K562 (cell line): ENCODE data around the gene ANKS1A. TPM values are rescaled to one million over a fixed set of nuclear protein-coding genes. Genes with fewer than 3 reads are reported as not detected.

Experiments
- ATAC-seq: fragments of 200-7000 bp; cut with Tn5 transposase; 3 replicates; pipeline ENCODE4 v1.9.1; 2020; ENCODE audit warnings: moderate library complexity
- BruUV-seq: library from RNA; stranded (reverse); fragments of 400-500 nt; replicated peaks from 2 replicates; lab custom pipeline; 2021; lab: Mats Ljungman, UMichigan
- CTCF ChIA-PET: fragments of 300-600 bp; formaldehyde crosslinking; extraction: SDS; loops from one replicate; lab custom pipeline; 2021; ENCODE audit warnings: low intra/inter-chr PET ratio; lab: Yijun Ruan, JAX
- POLR2A ChIA-PET: fragments of 300-600, 350-650 bp; sonication (Branson Sonifier 250); formaldehyde crosslinking; extraction: SDS; loops from one replicate; lab custom pipeline; 2021; ENCODE audit warnings: antibody characterized with exemption, inconsistent platforms; lab: Yijun Ruan, JAX
- DNase-seq, 4 experiments: peaks; one replicate each; pipeline versions ENCODE4 v3.0.0 to v3.0.0-alpha.2; 2011 to 2018; ENCODE audit warnings: low spot score in 3 of 4, mixed read lengths in 3 of 4; ENCODE audit errors: extremely low read depth in 1 of 4
- FAIRE-seq: peaks from 2 replicates; lab custom pipeline; 2011; peaks lifted over from hg19 to GRCh38; lab: Jason Lieb, UNC
- H2AFZ ChIP-seq: 2 replicates; pipeline ENCODE4 v1.6.0; 2011; ENCODE audit warnings: low read depth, low read length, control low read depth, inconsistent platforms
- H3K27ac ChIP-seq: fragments of 200-600 bp; 3 replicates; pipeline ENCODE4 v1.8.0; 2011; ENCODE audit warnings: low read depth, mild to moderate bottlenecking, control low read depth, inconsistent platforms, low read length, moderate library complexity, mixed read lengths; ENCODE audit errors: extremely low read depth
- H3K27me3 ChIP-seq, 2 experiments: fragments of 300-600 bp in 1 of 2; 2 replicates in 1 of 2; 3 replicates in 1 of 2; pipeline versions ENCODE4 v1.6.0 to v1.8.0; 2011; ENCODE audit warnings: inconsistent platforms in 2 of 2, low read length in 2 of 2, mild to moderate bottlenecking in 1 of 2, mixed read lengths in 1 of 2, moderate library complexity in 1 of 2; ENCODE audit not compliant: control insufficient read depth in 2 of 2, insufficient read depth in 2 of 2
- H3K36me3 ChIP-seq: fragments of 300-600 bp; 3 replicates; pipeline ENCODE4 v1.8.0; 2011; ENCODE audit warnings: mild to moderate bottlenecking, low read length, inconsistent platforms; ENCODE audit not compliant: control insufficient read depth, insufficient read depth
- H3K4me1 ChIP-seq, 2 experiments: fragments of 200-600 bp in 1 of 2; replicated peaks in 1 of 2; 2 replicates in 1 of 2; 3 replicates in 1 of 2; pipeline versions ENCODE4 v1.5.1 to v1.8.0; 2011; ENCODE audit warnings: inconsistent platforms in 2 of 2, low read length in 2 of 2, mild to moderate bottlenecking in 1 of 2, mixed read lengths in 1 of 2, moderate library complexity in 1 of 2; ENCODE audit not compliant: control insufficient read depth in 2 of 2, insufficient read depth in 2 of 2
- H3K4me2 ChIP-seq: 2 replicates; pipeline ENCODE4 v1.6.1; 2011; ENCODE audit warnings: low read length, control low read depth, inconsistent platforms, mixed read lengths; ENCODE audit not compliant: insufficient read depth
- H3K4me3 ChIP-seq: fragments of 200-600 bp; sonication (generic), shearing (Covaris generic); 2 replicates; pipeline ENCODE4 v1.5.1; 2016; ENCODE audit warnings: control low read depth, inconsistent platforms
- H3K79me2 ChIP-seq: fragments of 200-600 bp; 3 replicates; pipeline ENCODE4 v1.8.0; 2011; ENCODE audit warnings: low read length, inconsistent platforms; ENCODE audit not compliant: control insufficient read depth, insufficient read depth
- H3K9ac ChIP-seq, 2 experiments: 2 replicates each; pipeline versions ENCODE4 v1.6.0 to v1.6.1; 2011; ENCODE audit warnings: low read depth in 2 of 2, low read length in 2 of 2, control low read depth in 1 of 2, inconsistent platforms in 1 of 2, mild to moderate bottlenecking in 1 of 2, mixed read lengths in 1 of 2; ENCODE audit not compliant: insufficient read depth in 1 of 2
- H3K9me1 ChIP-seq: one replicate; pipeline ENCODE4 v1.6.0; 2011; ENCODE audit warnings: inconsistent platforms, mild to moderate bottlenecking, low read length, moderate library complexity; ENCODE audit not compliant: control insufficient read depth, insufficient read depth
- H3K9me3 ChIP-seq: replicated peaks from 2 replicates; pipeline ENCODE4 v1.5.1; 2011; ENCODE audit warnings: low read depth, low read length, inconsistent platforms; ENCODE audit not compliant: control insufficient read depth, insufficient read depth
- H4K20me1 ChIP-seq: replicated peaks from 2 replicates; pipeline ENCODE4 v1.6.1; 2011; ENCODE audit warnings: low read length, inconsistent platforms, mixed read lengths; ENCODE audit not compliant: control insufficient read depth, insufficient read depth
- KHSRP ChIP-seq: fragments of 450-650 bp; IDR thresholded peaks from 2 replicates; pipeline ENCODE4 v1.6.1; 2017
- U2AF1 ChIP-seq: fragments of 200-400 bp; formaldehyde crosslinking; optimal IDR thresholded peaks from 2 replicates; pipeline ENCODE3; 2017; ENCODE audit warnings: mild to moderate bottlenecking, low read depth, low read length, moderate library complexity
- whole genome bisulfite sequencing: fragments of 100-300 bp; shearing (Covaris generic); methylation state at CpG from one replicate; pipeline ENCODE4 v1.1.6; 2016; ENCODE audit warnings: low coverage, mixed read lengths; ENCODE audit not compliant: insufficient coverage; ENCODE audit errors: missing lambda C conversion rate; 5-methylcytosine and 5-hydroxymethylcytosine counted together
- in situ Hi-C: fragments of 300-500 bp; cut with MboI; formaldehyde crosslinking; loops from 4 replicates; pipeline ENCODE4 v1.15.0; 2018; ENCODE audit warnings: inconsistent platforms, mixed read lengths
- intact Hi-C: fragments of 100-400 bp; cut with micrococcal nuclease; formaldehyde crosslinking; loops from 2 replicates; pipeline ENCODE4 v1.14.2; 2022
- polyA plus RNA-seq, 8 experiments: library from polyadenylated mRNA; depleted of rRNA in 4 of 8; stranded (reverse) in 5 of 8; unstranded in 3 of 8; fragments of >200 nt; fragmentation: Nextera tagmentation in 2 of 8; fragmentation: Illumina TruSeq in 1 of 8; extraction: Ambion mirVana in 2 of 8; extraction: Trizol in 1 of 8; gene quantifications; 2 replicates each; pipeline versions ENCODE4 v1.2.1 to v1.2.3, GENCODE V29; 2011 to 2014; ENCODE audit warnings: inconsistent platforms in 1 of 8, missing spikeins in 1 of 8
- total RNA-seq, 7 experiments: library from RNA; depleted of rRNA in 6 of 7; stranded (reverse); fragments of >200 nt in 6 of 7; fragmentation: Illumina TruSeq in 2 of 7; extraction: Trizol in 2 of 7; gene quantifications; 2 replicates each; pipeline versions ENCODE4 v1.2.1 to v1.2.3, GENCODE V29; 2011 to 2021; ENCODE audit warnings: low replicate concordance in 1 of 7
- TF ChIP-seq, protein P1 (sequence below): fragments of 450-650 bp; IDR thresholded peaks from 2 replicates; pipeline ENCODE4 v1.6.1; 2017; ENCODE audit warnings: antibody characterized with exemption, mild to moderate bottlenecking

Gene ANKS1A
- total and polyA plus RNA-seq, 9 of the 15 experiments (the other 6 are each of a cell fraction or from before 2014, with no cell fraction given), result 1.1 to 13.8 (median 5.3) TPM

GRCh38 chr6:34967461-34967860, 78.4 kb downstream of the ANKS1A start:
- no peak overlapping the region for H2AFZ ChIP-seq
- H3K4me1 ChIP-seq, result peaks cover 7 to 8% of the 10 kb centered on the region in 2 experiments; a peak in 4 of 5 replicates
- no peak overlapping the region for H3K9ac ChIP-seq
- no peak overlapping the region for H3K27ac ChIP-seq
- H3K79me2 ChIP-seq, result no peaks in the 10 kb centered on the region
- no peak for ATAC-seq
- TF ChIP-seq, protein P1, sequence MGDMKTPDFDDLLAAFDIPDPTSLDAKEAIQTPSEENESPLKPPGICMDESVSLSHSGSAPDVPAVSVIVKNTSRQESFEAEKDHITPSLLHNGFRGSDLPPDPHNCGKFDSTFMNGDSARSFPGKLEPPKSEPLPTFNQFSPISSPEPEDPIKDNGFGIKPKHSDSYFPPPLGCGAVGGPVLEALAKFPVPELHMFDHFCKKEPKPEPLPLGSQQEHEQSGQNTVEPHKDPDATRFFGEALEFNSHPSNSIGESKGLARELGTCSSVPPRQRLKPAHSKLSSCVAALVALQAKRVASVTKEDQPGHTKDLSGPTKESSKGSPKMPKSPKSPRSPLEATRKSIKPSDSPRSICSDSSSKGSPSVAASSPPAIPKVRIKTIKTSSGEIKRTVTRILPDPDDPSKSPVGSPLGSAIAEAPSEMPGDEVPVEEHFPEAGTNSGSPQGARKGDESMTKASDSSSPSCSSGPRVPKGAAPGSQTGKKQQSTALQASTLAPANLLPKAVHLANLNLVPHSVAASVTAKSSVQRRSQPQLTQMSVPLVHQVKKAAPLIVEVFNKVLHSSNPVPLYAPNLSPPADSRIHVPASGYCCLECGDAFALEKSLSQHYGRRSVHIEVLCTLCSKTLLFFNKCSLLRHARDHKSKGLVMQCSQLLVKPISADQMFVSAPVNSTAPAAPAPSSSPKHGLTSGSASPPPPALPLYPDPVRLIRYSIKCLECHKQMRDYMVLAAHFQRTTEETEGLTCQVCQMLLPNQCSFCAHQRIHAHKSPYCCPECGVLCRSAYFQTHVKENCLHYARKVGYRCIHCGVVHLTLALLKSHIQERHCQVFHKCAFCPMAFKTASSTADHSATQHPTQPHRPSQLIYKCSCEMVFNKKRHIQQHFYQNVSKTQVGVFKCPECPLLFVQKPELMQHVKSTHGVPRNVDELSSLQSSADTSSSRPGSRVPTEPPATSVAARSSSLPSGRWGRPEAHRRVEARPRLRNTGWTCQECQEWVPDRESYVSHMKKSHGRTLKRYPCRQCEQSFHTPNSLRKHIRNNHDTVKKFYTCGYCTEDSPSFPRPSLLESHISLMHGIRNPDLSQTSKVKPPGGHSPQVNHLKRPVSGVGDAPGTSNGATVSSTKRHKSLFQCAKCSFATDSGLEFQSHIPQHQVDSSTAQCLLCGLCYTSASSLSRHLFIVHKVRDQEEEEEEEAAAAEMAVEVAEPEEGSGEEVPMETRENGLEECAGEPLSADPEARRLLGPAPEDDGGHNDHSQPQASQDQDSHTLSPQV, result no peak
- TF ChIP-seq KHSRP (no peak), U2AF1 (no peak)
- TF ChIP-seq, all 486 proteins: peak for 0
- ChIA-PET CTCF (no interaction called here), POLR2A (interaction anchor here (0.6 kb wide), 1 partner anchor 13 kb away, joined by 3 read pairs; no protein-coding TSS in a partner anchor)
- Histone ChIP-seq H3K27me3 (no peaks in the 10 kb centered on the region), H3K9me3 (no peaks in the 10 kb centered on the region), H3K4me2 (no peak overlapping the region), H3K9me1 (no peaks in the 10 kb centered on the region), H3K36me3 (peaks cover 12% of the 10 kb centered on the region; the same call in 2 of the 3 replicates), H3K4me3 (no peak overlapping the region), H4K20me1 (0 out of 2 replicates have a peak, but pooled peaks cover 5% of the 10 kb centered on the region)
- in situ Hi-C loops, result no loop called here
- BruUV-seq, result no TSS peak
- intact Hi-C loops, result loop anchor here (10.0 kb wide), 1 partner anchor 173 kb away; the partner anchor contains the start of gene BLTP3A
- FAIRE-seq, result no peak
- no peak for DNase-seq
- 57% methylated on average over 3 of the region's 3 CpGs for WGBS
